ENCODE measurements around the gene LRRIQ1.

GRCh38 chr12:85041395-85041794 lies 5.2 kb downstream of the LRRIQ1 start:
- TF ChIP-seq CTCF (IDR thresholded peaks at IDR 0.05), result no peak
- no peak for TF ChIP-seq ZFX (IDR thresholded peaks at IDR 0.05; ENCODE audit: borderline replicate concordance)
